GM18526 (cell line): ENCODE results near the gene UGT1A1.

Source experiments
- POLR2A ChIP-seq: IDR thresholded peaks from 3 replicates; pipeline ENCODE4 v1.6.1; 2011; ENCODE audit not compliant: insufficient read length; ENCODE audit errors: extremely low read depth

The UGT1A1 gene

DNA sequence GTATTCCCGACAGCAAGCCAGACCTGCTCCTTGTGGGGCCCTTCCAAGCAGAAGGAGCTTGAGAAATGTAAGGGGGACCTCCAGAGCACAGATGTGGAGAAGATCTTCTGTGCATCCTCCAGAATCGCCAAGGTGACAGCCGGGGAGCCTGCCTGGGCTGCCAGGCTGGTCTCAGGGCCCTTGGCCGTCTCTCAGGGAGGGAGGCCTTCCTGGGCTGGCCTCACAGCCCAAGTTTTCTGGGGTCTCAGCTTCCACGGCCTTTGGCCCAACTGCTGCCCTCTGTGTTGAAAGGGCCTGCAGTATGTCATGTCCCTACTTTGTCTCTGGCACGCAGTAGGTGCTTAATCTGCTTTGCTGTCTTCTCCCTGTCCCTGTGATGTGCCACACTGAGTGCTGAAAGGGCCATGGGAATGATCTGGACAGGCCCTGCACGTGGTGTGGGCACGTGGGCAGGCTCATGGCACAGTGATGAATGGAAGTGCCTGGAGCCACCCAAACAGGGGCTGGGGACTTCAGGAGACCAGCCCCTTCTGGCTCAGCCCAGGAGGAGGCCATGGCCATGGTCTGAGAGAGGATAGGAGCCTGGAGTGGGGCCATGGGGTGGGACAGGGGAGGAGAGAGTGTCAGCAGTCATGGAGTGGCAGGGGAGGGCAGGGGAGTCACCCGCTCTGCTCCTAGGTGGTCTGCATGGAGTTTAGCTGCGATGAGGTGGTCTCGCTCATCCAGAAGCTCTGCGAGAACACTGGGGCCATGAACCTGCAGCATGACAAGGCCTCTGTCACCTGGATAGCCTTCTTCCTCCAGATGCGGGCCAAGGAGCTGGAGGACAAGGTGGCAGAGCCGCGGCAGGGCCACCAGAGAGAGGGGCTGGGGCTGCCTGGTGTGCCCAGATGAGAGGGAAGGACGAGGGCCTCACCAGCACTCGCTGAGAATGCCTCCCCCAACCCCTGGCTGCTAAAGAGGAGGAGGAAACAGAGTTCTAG lies 58.9 kb downstream of the UGT1A1 start:
- no peak for TF ChIP-seq POLR2A

DNA sequence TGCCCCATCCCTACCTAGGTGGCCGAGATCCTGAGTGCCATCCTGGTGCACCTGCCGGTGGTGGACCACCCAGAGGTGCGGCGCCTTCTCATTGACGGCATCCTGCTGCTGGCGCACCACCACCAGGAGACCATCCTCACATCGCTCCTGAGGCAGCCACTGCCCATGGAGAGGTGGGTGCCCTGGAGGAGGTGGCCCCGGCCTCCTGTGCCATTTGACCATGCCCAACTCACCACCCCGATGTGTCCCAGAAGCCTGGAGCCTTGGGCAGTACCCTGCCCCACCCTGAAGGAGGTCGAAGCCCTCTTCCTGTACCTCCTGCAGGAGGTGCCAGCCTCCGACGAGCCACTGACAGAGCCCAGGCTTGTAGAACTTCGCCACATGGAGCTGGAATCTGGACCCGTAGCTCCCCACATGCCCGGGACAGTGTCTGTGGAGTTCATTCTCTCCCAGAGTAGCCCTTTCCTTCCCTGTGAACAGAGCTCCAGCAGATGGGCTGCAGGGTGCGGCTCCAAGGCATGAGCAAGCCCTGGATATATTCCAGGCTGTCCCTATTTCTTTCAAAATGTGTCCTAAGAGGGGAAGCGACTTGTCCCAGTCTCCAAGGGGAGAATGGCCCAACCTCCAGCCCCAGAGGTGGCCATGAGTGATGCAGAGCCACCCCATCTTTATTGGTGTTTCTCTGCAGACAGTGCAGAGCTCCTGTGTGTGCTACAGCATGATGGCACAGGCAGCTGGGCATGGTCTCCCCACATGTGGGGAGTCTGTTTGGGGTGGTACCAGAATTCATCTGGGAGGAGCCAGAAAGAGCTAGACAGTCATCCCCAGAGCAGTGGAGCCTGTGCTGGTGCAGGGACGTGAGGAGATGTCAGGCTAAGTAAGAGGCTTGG lies 60.1 kb downstream of the UGT1A1 start:
- no peak for TF ChIP-seq POLR2A

DNA sequence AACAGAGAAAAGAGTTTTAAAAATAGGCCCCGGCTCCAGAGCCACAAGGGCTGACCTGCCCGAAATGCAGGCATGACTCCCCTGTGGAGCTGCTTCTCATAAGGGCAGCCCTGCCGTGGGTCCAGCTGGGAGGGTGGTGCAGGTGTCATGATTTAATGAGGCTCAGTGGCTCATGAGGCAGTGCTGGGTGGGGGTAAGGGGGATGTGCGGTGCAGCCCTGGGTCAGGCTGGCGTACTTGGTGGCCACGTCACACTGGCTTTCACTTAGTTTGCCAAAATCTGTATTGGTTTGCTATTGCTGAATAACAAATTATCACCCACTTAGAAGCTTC lies 60.7 kb downstream of the UGT1A1 start:
- TF ChIP-seq POLR2A, result no peak

GRCh38 chr2:233821196-233821595 lies 61.1 kb downstream of the UGT1A1 start:
- no peak for TF ChIP-seq POLR2A

GRCh38 chr2:233821709-233822100 lies 61.6 kb downstream of the UGT1A1 start:
- TF ChIP-seq POLR2A, result no peak

DNA sequence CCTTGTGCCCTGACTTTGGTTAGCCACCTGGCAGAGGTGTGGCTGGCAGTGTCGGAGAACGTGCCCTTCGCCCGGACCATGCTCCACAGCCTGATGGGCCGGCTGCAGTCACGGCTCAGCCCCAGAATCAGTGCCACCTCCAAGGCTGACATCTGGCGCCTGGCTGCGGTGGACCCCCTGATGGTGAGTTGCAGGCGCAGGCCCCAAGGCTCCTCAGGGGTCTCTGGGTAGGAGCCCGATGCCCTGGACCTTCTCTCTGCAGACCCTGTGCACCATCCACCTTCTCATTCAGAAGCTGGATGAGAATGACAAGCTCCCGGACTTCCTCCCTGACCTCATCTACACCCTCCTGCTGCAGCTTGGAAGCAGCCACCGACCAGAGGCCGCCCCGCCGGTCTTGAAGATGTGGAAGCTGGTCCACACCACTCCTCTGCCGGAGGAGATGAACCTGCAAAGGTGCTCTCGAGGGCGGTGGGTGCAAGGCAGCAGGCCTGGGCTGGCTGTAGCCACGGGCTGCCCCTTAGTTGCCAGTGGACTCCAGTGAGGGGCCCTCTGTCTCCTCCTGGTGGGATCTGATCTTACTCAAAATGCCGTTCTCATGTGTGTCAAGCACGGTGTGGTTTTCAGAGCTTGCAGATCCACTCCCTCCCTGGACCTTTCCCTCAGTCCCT lies 62.2 kb downstream of the UGT1A1 start:
- no peak for TF ChIP-seq POLR2A
